Measurements from ENCODE around the gene C17orf50.

Gene C17orf50

DNA sequence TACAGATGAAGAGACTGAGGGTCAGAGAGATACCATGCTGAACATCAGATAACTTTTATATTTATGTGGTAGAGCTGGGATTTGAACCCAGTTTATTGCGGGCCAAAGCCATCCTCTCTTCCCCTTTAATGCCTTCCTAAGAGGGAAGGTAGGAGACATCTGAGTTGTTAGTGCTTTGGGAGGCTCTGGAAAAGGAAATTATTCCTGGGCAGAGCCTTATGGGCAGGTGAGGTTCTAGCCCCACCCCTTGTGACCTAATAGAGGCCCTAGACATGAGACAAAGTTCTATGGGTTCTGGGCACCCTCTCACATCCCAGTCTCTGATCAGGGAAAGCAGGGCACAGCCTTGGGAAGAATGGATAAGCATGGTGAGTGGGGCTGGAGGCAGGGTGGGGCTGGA, at the start of gene C17orf50:
TSS of gene C17orf50 (plus strand) at position 301 of the 400 bp plus-strand sequence. CDS start at position 356, 55 bp downstream.
- DNase-seq, result no peak

DNA sequence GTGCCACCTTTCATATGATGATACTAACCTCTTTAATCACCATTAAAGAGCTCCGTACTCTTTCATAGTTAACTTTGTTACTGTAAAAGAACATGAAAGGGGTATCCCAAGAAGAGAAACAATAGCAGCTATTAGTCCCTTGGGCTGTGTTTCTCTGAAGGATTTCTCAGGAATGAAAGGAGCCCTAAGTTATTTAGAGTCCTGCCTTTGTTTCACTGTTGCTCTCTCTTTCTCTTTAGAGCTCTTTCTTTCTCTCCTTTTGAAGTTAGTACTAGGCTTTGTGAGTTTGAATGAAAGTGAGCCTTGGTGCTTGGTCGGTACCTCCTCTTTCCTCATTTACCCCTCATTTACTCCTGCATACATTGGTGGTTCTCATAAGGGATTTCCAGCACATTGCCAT, 49.7 kb upstream of the C17orf50 start:
- no peak for DNase-seq

DNA sequence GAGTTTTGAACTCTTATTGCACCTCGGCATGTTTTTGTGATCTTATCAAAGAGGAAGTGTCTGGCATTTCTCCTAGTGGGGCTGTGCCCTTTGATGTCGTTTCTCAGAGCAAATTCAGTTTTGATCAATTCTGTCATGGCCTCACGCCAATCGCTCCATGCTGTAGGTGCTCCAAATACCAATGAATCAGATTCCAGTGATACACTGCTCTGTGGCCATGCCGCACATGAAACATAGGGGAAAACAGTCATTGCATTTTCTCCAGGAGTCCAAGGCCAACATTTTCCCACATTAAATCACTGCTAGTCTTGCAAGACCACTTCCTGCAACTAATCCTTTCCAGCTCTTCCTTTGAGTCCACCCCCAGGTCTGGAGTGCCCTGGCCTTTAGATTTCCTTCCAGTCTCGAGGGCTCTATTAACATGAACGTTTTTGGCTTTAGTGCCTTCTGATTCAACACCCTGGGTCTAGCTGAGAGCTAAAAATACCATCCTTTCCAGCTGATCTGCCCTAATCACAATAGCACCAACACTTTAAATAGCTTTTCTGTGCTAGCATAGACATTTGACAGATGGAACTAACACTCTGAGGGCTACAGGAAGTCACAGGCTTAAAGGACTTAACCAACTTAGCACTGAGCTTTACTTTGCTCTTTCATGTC, 47.5 kb upstream of the C17orf50 start:
- no peak for DNase-seq

DNA sequence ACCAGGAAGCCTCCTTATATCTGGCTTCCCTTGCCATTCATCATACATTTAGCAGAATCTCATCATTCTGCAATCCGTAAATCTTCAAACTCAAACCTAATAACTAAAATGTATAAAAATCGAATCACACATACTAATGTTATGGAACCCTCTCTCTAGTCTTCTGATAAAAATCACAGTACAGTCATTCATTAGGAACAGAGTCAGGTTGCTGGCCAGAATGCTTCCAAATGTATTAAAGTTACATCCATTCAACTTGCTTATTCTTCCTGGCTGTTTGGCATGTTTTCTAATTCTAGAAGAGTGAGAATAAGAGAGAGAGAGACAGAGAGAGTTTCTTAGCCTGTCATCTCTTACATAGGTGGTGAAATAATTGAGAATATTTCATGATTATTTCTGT, 45.7 kb upstream of the C17orf50 start:
- DNase-seq, result no peak

DNA sequence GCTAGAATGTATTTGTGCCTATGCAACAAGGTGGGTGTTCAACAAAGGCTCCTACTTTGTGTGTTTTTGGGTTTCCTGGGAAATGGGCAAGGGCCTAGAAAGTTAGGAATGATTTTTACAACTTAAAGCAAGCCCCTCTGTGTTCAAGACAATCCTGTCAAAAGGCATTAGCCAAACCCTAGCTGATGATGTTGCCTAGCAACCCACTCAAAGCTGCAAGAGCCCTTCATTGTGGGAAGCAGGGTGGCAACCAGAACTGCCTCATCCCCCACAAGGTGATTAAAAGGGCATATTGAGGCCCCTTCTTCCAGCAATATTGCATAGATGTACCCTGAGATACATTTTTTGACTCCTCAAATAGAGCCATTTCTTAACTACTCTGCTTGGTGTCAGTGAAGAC, 45.3 kb upstream of the C17orf50 start:
- no peak for DNase-seq

DNA sequence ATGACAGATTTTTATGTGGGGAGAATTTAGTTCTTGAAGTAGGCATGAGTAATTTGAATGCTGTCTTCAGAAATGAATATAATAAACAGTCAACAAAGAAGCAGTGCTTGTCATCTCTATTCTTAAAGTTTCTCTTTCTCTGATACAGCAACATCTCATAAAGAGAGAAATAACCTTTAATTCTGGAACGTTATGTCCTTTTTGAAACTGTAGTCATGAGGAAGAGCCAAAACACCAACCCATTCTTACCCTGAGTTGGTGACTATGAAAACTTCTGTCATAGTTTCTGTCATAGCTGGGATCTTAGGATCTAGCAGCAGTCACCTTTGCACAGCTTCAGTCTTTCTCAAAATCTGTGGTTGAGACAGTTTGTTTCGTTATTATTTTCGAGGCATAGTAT, 44.5 kb upstream of the C17orf50 start:
- DNase-seq, result no peak

DNA sequence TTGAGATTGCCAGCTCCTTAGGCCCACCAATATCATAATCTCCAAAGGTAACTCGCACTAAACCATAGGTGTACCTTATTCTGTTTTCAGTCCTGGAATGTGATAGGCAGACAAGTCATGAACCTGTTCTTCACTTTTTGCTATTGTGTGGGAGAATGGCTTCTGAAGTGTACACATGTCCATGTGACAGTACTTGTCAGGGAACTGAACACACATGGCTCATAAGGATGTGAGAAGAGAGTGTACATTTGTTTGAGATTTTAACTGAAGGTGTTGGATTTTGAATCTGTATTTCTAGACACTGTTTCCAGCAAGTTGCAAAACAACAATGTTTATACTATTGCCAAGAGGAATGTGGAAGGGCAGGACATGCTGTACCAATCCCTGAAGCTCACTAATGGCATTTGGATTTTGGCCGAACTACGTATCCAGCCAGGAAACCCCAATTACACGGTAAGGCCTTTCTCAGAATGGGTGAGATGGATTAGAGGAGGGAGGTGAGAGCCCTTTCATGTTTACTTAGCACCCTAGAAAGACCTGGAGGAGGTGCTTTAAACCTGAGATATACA, 43.7 kb upstream of the C17orf50 start:
- DNase-seq, result no peak

DNA sequence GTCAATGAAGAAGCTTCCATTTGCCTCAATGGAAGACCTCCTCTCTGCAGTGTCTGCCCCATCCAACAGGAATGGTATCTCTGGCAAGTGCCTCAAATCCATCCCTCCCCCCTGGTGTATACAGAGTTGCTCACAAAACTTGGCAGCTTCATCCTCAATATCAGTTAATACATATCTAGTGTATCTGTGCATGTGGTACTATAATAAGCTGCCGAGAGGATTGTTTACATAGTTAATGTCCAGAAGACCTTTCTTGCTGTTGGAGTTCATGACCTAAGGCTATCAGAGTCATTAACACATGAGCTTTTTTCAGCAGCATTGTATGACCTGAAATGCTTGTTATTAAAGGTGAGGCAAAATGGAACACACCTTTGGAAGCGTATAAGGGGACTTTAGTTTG, 43.2 kb upstream of the C17orf50 start:
- no peak for DNase-seq

DNA sequence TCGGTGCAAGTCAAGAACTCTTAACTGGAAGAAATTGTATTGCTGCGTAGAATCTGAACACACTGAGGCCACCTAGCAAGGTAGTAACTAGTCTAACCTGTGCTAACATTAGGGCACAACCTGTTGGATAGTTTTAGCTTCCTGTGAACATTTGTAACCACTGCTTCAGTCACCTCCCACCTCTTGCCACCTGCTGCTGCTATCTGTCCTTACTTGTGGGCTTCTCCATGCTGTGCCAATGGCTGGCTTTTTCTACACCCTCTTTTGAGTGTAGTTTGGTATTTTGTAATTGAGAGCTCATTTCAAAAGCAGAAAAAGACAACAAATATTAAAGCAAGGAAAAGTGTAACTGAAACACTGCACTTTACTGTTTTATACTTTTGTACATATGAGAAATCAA, 37.0 kb upstream of the C17orf50 start:
- no peak for DNase-seq

DNA sequence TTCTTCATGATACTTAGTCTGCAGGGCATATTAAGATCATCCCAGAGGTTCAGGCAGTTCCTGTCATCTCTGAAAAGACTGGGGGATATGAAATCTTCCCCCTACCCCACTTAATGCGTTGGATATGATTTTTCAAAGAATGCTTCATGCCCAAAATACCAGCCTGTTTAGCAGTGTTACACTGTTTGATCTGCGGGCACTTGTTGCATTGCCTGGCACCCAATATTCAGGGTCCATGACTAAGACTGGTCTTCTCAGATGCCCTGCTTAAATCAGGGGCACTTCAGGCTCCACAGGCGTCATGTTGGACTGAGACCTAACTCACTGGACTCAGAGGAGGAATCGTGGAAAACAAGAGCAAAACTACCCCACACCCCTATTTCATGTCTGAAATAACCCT, 35.6 kb upstream of the C17orf50 start:
- DNase-seq, result no peak

DNA sequence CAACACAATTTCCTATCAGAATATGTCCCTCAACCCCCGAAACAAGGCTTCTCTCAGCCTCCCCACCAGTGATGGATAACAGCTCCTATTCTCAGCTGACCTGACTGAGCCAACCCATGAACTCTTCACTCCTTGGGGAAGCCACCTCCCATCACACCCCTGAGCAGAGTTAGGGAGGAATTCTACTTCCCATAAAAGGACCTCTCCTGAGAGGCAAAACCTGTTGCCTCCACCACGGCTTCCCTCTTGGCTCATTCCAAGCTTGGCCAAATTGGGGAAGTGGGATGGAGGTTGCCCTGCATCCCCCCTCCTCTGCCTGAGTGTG, 34.9 kb upstream of the C17orf50 start:
- no peak for DNase-seq

DNA sequence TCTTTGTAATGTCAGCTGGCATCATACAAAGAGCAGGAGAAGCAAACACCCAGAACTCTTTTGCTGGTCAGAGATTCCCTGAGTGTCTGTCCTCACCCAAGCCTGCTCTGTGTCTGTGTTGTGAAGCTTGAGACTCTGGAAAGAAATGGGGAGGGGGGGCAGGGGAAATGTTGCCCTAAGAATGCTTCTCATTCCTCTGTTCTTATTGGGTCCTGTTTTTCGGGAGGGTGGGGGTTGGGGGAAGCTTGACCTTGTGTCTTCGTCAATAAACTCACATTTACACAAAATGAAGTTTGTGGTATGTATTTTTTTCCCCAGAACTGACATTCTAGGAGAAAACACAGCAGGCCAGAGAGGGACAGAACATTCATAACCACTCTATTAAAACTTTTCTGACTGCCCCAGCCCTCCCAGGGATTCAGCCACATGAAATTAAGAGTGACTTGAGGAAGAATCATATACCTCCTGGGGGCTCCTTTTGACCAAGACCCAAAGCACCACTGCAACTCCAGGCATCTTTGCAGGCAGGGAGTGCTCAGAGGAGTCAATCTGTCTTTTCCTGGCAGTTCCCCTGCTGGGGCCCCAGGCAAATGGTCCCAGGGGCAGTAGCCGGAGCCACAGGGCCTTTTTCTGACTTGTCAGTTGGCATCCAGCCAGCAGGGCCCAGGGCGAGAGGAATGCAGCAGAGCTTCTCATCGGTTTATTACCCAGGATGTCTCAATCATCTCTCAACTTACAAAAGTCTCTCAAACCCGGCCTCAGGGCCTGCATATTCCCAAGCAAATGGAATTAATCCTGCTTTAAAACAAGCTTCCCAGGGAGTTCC, 34.3 kb upstream of the C17orf50 start:
- no peak for DNase-seq

DNA sequence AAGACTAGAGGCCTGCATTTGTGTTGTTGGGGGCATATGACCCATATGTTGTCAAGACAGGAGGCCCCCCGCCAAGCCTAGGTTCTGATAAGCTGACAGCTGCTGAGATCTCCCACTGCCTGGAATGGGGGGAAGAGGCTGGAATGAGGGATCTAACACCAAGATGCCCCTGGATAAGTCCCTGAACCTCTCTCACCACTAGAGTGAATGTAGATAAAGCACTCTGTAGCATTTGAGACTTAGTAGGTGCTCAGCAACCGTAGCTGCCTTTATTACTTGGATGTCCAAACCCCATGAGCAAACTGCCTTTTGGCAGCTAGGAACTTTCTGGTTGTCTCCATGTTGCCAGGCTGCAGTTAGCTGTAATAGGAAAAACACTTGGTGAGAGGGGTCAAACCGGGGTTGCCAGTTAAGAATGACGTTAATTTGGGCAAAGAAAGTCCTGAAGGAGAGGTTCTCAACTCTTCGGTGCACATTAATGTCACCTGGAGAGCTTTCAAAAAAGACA, 33.7 kb upstream of the C17orf50 start:
- DNase-seq, result no peak

DNA sequence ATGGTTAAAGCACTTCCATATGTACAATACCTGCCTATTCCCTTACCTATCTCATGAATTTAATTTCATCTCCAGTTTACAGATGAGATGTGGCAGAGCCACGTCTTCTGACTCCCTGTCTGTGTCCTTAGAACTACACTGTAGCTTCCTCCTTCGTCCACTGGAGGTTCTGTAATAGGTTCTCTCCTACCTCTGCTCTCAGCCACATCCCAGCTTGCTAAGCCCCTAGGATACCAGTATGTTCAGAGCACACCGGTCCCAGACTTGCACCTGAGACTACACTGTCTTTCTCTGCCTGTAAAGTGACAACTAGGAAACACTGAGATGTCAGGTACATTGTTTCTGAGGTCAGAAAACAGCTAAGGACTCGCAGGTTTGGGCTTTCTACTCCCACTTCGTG, 33.1 kb upstream of the C17orf50 start:
- no peak for DNase-seq

DNA sequence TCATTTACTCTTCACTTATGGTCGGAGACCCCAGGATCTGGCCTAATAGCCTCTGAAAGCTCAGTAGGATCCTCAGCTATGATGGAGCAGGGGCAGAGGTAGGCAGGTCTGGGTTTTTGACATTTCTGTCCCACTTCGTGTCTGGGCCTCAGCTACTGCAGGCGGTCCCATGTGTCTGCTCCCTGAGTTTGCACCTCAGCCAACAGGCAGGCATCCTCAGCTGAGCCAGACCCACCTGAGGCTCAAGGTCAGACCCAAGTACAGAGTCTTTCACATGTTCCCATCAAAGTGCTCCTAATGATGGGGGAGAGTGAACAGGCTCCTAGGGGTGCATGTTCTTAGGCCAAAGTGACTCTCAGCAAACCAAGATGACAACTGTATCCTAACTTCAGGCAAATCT, 32.1 kb upstream of the C17orf50 start:
- no peak for DNase-seq

DNA sequence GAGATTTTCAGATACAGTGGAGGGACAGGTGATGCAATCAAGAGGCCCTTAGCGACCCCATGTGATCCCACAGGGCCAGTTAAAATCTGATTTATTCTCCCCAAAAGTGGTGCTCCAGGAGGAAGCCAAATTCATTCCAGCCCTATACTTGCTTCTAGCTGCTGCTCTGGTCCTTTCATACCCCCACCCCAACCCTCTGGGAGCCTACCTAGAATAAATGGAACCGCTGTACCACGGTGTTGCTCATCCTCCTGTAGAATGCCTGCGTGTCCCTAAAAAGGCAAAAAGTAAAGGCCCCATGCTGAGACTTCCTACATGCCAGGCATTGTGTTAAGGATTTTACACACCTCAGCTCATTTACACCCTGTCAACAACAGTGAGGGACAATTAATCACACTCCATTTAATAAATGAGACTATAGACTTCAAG, 31.3 kb upstream of the C17orf50 start:
- no peak for DNase-seq

DNA sequence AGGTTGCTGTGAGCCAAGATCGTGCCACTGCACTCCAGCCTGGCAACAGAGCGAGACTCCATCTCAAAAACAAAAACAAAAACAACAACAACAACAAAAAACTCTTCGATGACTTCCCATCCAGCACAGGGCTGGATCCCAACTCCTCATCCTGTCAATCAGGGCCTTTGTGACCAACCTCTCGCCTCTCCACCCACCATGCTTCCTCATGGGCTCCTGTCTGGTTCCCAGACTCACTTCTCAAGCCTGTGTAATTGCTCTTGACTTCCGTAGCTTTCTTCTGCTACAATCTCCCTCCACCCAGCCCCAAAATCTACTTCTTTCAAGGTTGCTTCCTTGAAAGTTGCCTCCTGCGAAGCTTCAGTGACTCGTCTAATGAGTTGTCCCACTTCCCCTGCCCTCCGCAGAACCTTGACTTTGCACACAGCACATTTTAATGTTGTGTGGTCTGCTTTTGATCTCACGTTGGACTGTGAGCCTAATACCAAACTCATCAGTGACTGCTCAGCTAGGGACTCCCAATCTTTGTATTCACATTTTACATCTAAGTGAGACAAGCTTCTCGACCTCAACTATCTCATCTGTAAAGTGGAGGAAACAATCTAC, 30.2 kb upstream of the C17orf50 start:
- DNase-seq, result no peak

DNA sequence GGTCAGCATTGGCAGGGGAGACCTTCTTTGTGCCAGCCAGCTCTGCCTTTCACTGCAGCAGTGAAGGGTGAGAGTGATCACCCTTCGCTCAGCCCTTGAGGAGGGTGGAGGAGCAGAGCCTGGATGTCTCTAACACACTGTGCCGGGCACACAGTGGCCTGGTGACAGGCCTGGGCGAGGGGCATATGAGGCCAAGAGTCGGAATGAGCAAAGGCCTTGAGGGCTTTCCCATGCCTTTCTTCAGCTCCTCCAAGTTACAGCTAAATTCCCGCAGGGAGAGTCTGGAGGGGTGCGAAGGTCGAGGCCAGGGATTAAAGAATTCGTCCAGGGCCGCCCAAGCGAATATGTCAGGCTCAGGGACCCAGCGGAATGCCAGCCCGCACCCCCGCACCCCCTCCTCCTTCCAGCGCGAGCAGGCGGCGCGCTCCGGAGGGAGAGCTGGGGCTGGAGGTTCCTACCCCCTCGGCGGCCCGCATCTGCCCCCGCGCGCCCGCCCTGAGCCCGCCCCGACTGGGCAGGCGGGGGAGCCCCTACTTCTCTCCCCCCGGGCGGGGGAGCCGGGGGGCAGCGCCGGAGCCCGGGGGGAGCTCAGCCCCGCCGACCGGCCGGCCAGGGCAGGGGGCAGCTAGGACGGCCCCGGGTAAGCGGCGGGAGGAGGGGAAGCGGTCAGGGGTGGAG, 29.3 kb upstream of the C17orf50 start, which contains the start of gene RASL10B:
TSS of gene RASL10B (plus strand) at position 401 of the 678 bp plus-strand sequence. CDS start 3,546 bp downstream, outside the sequence.
- DNase-seq, result peak; percentile 46

DNA sequence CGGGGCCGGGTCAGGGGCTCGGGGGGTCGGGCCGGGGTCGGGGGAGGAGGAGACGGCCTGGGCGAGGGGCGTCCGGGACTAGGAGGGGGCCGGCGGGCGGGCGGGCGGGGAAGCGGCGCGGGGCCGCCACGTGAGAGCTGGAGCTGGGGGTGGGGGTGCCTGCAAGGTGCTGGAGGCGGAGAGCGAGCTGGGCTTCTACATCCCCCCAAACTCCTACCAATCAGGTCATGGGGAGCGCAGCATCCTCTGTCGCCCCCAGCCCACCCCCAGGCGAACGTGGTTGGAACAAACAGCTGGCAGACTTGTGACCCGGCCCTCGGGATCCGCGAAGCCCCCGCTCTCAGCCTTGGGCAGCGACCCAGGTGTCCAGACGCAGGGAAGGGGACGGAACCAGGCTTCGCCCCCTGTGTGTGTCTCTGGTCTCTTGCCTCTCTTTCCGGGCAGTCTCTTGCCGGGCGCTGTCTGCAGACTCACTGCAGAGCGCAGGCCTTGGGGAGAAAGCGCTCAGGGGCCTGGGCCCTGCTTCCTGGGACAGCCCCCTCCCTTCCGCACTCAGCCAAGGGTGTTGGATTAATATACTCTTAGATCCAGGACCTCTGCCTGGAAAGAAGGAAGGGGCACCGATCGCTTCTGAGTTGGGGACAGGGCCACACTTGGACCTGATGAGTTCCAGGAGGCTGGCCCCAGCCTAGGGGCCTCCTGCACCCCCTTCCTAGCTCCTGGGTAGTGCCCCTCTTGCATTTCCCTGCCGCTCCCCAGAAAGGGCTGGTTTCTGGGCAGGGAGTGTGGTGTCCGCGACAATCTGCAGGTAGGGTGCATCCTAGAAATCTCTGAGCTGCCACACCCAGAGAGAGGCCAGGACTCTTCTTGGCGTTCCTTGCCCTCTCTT, 28.5 kb upstream of the C17orf50 start:
- DNase-seq, result no peak

DNA sequence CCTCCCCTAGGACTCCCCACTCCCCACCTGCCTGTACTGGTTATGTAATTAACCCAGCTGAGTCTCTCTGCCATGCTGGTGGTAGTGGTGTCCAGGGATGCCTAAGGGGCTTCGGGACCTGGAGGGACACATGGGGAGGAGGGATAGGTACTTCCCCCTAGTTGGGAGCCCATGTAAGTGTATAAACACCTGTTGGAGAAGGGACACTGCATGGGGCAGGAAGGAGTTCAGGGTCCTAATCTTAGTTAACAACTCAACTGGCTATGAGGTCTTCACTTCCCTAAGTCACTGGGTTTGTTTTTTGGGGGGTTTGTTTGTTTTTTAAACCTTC, 27.9 kb upstream of the C17orf50 start:
- DNase-seq, result no peak

DNA sequence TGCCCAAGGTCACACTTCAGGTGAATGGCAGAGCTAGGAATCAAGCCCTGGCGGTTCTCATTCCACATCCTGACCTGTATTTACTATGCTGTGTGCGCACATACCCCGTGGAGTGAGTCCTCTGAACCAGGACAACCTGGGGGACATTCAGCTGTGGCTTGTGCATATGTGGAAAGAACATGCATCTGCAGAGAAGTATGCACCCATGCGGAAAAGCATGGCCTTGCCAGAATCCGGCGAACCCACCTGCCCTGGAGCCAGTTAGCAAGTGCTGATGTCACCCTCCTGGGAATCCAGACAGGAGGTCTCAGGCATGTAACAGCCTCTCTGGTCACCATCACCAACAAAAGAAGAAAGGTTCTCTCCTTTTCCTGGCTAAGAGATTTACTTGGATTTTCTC, 27.3 kb upstream of the C17orf50 start:
- DNase-seq, result no peak

DNA sequence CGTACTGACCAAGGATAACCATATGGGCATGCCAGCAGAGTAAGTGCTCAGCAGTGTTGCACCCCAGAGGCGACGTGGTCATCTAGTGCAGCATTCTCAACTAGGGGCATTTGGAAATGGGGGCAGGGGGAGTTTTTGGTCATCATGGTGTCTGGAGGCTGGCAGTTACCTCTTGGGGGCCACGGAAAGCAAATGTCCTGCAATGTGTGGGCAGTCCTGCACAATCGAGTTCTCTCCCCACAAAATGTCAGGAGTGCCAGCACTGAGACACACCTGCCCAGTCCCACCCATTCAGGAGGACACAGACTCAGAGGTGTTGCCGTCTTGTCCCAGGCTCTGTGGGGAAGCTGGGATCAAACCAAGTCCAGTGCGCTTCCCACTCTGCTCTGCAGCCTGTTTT, 26.3 kb upstream of the C17orf50 start:
- DNase-seq, result no peak

Measured in NCI-H1092 treated with DMSO at 0.1 percent for 48 hours (cell line).